ENCODE data around the gene TAF11L8. TPM values are rescaled to one million over a fixed set of nuclear protein-coding genes. Genes with fewer than 3 reads are reported as not detected.

TAF11L8 gene
- total and polyA plus RNA-seq, 3 donors from 2014 or later: not detected

Small RNA genes within 50 kb of the gene (small RNA-seq; reads per million reads assigned to genes)
- 0 reads per million in 2 donors for gene AC233724.3
- gene AC233724.6: 0 reads per million in 2 donors
- gene AC233724.7: 0 reads per million in 2 donors

Other genes starting within 250 kb of the TAF11L8 start
- gene TAF11L2, start 92.7 kb downstream of the TAF11L8 start, total RNA-seq: not detected
- gene TAF11L2, start 92.7 kb downstream of the TAF11L8 start, polyA plus RNA-seq (ENCODE audit: insufficient read depth, low read depth, low replicate concordance): not detected
- gene TAF11L3, start 72.6 kb downstream of the TAF11L8 start, total RNA-seq: not detected
- gene TAF11L3, start 72.6 kb downstream of the TAF11L8 start, polyA plus RNA-seq (ENCODE audit: insufficient read depth, low read depth, low replicate concordance): not detected
- not detected for gene TAF11L4, start 69.2 kb downstream of the TAF11L8 start, total RNA-seq
- not detected for gene TAF11L4, start 69.2 kb downstream of the TAF11L8 start, polyA plus RNA-seq (ENCODE audit: insufficient read depth, low read depth, low replicate concordance)
- not detected for gene TAF11L5, start 65.7 kb downstream of the TAF11L8 start, total RNA-seq
- gene TAF11L5, start 65.7 kb downstream of the TAF11L8 start, polyA plus RNA-seq (ENCODE audit: insufficient read depth, low read depth, low replicate concordance): not detected
- not detected for gene TAF11L6, start 62.3 kb downstream of the TAF11L8 start, total RNA-seq
- gene TAF11L6, start 62.3 kb downstream of the TAF11L8 start, polyA plus RNA-seq (ENCODE audit: insufficient read depth, low read depth, low replicate concordance): not detected
- gene TAF11L7, start 5.2 kb downstream of the TAF11L8 start, total RNA-seq: not detected
- gene TAF11L7, start 5.2 kb downstream of the TAF11L8 start, polyA plus RNA-seq (ENCODE audit: insufficient read depth, low read depth, low replicate concordance): not detected
- not detected for gene TAF11L9, start 3.4 kb upstream of the TAF11L8 start, total RNA-seq
- gene TAF11L9, start 3.4 kb upstream of the TAF11L8 start, polyA plus RNA-seq (ENCODE audit: insufficient read depth, low read depth, low replicate concordance): not detected
- gene TAF11L10, start 6.9 kb upstream of the TAF11L8 start, total RNA-seq: not detected
- not detected for gene TAF11L10, start 6.9 kb upstream of the TAF11L8 start, polyA plus RNA-seq (ENCODE audit: insufficient read depth, low read depth, low replicate concordance)
- not detected for gene TAF11L11, start 13.2 kb upstream of the TAF11L8 start, total RNA-seq
- gene TAF11L11, start 13.2 kb upstream of the TAF11L8 start, polyA plus RNA-seq (ENCODE audit: insufficient read depth, low read depth, low replicate concordance): not detected
- under 1 TPM in 1 of 2 donors, not detected in 1; 0.25 TPM for gene TAF11L12, start 19.4 kb upstream of the TAF11L8 start, total RNA-seq
- gene TAF11L12, start 19.4 kb upstream of the TAF11L8 start, polyA plus RNA-seq (ENCODE audit: insufficient read depth, low read depth, low replicate concordance): not detected
- gene TAF11L13, start 41.1 kb upstream of the TAF11L8 start, total RNA-seq: not detected
- gene TAF11L13, start 41.1 kb upstream of the TAF11L8 start, polyA plus RNA-seq (ENCODE audit: insufficient read depth, low read depth, low replicate concordance): not detected
- gene TAF11L14, start 43.5 kb upstream of the TAF11L8 start, total RNA-seq: not detected
- gene TAF11L14, start 43.5 kb upstream of the TAF11L8 start, polyA plus RNA-seq (ENCODE audit: insufficient read depth, low read depth, low replicate concordance): not detected